Measurements from ENCODE around the gene KCNT2. TPM values are rescaled to one million over a fixed set of nuclear protein-coding genes. Genes with fewer than 3 reads are reported as not detected.
"Not testable (repeated sequence)": the region's sequence is repeated elsewhere in the genome, so short reads cannot be mapped to it uniquely, and the experiment has no call there.

KCNT2 gene
- polyA plus RNA-seq (2014; cell fraction: cytosol; rRNA removed), result 7.4 and 9.0 TPM in 2 replicates
- polyA plus RNA-seq (2014; cell fraction: nucleus; rRNA removed), result 27.3 and 28.7 TPM in 2 replicates

DNA sequence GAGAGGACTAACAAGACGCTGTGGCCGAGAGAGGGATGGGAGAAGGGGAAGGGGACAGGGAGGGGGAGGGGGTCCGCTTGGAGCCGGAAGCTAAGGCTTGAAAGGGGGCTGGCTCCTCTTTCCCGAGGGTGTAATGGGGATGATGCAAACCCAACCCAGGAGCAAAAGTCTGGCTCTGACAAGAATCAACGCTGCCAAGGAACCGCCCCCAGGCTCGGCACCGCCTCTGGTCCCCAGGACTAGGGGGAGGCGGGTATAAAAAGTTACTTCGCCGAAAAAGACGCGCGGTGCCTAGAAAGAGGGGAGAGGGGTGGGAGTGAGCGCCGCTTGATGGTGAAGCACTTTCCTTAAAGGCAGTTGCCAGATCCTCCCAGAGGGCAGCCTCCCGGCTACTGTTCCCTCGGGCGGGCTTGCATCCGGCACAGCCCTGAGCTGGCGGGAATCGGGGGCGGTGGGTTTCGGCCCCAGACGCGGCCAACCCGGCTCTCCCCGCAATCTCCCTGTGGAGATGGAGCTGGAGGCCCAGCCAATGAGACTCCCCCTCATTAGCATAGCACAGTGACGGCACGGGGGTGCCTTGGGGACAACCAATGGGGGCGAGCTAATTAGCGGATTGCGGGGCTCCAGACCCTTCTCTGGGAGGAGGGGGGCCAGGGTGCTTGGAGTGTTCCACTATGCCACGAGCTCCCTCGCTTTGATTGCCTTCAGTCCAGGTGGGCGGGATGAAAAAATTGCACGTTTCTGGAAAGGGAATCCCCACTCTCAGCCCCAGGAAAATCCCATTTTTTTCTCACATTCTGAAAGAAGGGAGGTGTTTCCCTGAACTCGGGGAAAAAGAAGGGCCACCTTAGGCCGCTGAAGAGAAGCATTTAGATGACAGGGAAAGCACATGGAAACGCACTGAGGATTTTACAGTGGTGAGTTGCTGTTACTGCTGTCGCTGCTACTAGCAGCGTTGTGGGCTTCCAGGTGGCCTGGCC lies at the start of gene KCNT2:
Gene KCNT2, minus strand, starts transcription at position 51 of the 980 bp plus-strand sequence. CDS start 131 bp downstream, outside the sequence.
- DNase-seq (ENCODE audit: low spot score), result peak; percentile 98

DNA sequence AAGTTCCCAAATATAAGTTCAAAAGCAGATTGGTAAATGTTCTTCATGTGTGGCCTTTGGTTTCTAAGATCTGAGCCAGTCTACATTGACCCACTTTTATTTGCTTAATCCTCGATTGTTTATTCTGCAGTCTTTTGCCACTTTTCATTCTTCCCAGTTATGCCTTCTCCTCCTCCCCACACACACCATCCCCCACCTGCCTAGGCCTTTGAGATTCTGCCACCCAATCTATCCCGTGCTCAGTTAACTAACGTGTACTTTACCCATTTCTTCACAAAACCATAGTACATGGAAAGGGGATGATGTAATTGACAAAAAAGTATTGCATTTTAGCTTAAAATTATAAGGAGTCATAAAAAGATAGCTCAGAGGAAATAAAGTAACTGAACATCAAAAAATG lies 47.3 kb upstream of the KCNT2 start:
- DNase-seq (ENCODE audit: low spot score), result no peak

DNA sequence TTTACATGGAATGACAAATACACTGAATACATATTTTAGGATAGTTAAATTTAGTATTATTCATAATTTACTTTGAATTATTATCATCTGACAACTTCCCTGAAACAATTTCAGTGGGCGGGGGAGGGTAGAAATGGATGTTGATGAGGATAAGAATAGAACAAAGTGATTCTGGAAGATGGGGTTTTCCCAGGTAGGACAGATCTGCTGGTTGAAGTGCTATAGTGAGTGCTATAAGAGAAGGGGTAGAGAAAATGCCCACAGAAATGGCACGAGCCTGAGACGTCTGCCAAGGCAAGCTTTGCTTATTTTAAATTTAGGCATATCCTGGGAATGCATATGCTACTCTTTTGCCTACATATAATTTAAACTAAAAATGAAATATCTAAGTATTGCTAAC lies 46.8 kb upstream of the KCNT2 start:
- no peak for DNase-seq (ENCODE audit: low spot score)

DNA sequence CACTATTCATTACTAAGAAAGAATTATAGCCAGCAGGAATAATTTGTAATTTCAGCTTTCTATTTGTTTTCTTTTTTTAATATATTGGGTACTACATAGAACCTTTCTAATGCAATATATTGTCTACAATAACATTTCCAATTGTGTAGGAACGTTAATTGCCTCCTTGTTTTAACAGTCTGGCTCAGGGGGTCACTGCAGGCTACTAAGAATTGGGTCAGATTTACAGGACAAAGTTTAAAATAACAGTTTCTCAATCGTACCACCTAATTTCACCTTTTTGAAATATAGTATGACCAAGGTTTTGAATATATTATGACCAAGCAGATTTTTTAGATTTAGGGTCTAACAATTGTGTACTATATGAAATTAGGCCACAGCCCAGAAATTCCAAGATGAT lies 46.0 kb upstream of the KCNT2 start:
- DNase-seq (ENCODE audit: low spot score), result no peak

DNA sequence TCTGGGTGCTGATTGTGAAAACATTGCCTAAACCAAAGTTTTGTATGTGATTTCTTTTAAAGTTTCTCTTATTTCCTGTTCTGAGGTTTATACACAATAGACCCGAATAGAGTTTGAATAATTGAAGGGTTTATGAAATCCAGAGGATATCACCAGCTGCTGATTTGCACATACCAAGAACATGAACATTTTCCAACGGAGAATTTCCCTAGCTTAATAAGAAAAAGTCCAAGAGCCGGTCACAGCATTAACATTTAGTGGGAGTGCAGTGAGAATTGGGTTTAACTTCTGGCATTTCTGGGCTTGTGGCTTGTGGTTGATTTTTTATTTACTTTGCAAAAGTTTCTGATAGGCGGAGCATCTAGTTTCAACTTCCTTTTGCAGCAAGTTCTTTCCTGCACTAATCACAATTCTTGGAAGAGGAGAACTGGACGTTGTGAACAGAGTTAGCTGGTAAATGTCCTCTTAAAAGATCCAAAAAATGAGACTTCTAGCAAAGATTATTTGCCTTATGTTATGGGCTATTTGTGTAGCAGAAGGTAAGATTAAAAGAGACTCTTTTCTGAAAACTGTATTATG lies 43.5 kb upstream of the KCNT2 start, which contains the start of gene CFH:
Gene CFH, plus strand, starts transcription at position 407 of the 579 bp plus-strand sequence. Its CDS starts 75 bp downstream, at position 482.
- DNase-seq (ENCODE audit: low spot score), result no peak

DNA sequence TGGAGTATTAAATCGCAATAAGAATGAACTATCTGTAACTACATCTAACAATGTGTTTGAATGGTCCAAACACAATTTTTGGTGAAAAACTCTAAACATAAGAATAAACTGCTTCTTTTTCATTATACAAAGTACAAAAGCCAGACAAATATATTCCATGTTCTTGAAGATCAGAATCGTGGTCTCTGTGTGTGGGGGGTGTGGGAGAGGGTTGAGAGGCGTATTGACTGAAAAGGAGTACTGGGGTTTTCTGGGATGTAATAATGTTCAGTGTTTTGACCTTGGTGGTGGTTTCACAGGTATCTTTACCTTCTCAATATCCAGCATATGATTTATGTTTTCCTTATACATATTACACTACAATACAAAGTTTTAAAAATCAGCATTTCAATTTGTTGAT lies 42.8 kb upstream of the KCNT2 start:
- DNase-seq (ENCODE audit: low spot score), result no peak

DNA sequence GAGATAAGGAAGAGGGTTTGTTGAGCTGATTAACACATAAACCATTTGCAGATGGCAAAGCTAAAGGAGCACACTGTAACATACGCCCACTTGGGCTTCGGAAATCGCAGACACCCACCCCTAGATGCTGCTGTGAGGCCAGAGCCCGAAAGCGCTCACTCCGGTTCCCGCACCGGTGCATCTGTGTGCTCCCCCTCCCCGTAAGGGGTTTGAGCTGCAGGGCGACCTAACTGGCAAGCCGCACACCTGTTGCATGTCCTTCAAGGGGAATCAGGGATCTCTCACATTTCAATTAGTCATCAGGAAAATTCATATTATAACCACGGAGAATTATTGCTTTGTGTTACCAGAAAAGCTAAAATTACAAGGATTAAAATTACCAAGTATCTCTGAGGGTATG lies 42.2 kb upstream of the KCNT2 start:
- no peak for DNase-seq (ENCODE audit: low spot score)

DNA sequence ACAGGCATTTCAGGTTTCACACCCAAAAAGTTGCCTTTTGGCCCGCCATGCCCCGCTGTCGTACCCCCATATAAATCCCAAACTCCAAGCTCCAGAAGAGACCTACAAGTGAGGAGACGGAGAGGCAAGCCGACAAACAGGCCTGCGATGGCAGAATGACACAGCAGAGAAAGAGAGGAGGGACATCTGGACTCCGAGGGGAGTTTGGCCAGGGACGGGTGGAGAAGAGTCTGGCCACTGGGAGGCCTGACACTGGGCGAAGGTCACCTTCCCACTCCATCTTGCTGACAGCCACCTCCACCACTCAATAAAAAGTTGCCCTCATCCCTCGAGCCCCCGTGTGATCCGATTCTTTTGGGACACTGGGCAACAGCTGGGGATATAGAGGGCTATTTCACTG lies 41.8 kb upstream of the KCNT2 start:
- no peak for DNase-seq (ENCODE audit: low spot score)

DNA sequence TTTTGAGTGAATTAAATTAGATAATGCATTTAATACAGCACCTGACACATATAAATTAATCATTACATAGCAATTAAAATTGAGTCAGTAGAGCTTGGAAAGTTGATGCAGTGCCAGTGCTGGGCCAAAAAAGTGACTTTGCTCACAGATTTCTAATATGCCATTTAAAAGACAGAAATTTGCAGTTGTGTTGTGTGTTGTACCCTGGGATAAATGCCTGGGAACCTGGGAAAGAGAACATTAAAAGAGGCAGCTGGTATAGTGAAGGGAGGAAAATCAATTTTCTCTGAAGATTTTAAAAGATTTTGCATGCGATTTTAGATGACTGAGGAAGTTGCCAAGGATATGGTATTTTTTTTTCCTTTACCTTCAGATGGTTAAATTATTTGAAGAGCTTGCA lies 32.7 kb upstream of the KCNT2 start:
- no peak for DNase-seq (ENCODE audit: low spot score)

DNA sequence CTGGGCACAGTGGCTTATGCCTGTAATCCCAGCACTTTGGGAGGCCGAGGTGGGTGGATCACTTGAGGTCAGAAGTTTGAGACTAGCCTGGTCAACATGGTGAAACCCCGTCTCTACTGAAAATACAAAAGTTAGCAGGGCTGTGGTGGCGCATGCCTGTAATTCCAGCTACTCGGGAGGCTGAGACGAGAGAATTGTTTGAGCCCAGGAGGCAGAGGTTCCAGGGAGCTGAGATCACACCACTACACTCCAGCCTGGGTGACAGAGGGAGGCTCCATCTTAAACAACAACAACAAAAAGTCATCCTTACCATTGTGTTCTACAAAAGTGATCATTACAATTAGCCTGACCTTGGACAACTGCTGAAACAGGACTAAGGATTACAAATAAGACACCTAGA lies 31.1 kb upstream of the KCNT2 start:
- not testable (repeated sequence) for DNase-seq (ENCODE audit: low spot score)

DNA sequence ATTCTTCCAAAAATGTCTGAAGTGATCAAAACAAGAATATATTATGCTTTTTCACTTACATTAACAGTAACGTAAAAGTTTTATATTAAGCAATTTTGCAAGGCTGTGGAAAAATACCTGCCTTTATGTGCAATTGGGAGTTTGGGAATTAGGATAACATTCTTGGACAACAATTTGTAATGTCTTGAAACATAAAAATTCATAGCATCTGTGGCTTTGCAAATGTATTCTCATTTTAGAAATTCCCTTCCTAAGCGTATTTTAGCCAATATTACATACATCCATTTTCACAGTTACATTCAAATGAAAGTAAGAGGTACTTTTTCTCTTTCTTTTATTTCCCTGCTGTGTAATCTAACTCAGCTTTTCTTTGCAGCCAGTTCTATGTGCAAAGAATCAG lies 30.2 kb upstream of the KCNT2 start:
- DNase-seq (ENCODE audit: low spot score), result no peak

DNA sequence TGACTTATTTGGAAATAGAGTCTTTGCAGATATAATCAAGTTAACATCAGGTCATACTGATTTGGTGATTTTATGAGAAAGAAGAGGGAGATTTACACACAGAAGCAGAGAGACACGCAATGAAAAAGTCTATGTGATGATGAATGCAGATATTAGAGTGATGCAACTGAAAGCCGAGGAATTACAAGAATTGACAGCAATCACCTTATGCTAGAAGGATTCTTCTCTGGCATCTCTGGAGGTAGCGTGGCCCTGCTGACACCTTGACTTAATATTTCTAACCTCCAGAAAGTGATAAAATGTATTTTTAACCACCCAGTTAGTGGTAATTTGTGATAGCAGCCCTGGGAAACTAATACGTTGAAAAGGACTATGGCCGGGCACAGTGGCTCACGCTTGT lies 29.4 kb upstream of the KCNT2 start:
- no peak for DNase-seq (ENCODE audit: low spot score)

DNA sequence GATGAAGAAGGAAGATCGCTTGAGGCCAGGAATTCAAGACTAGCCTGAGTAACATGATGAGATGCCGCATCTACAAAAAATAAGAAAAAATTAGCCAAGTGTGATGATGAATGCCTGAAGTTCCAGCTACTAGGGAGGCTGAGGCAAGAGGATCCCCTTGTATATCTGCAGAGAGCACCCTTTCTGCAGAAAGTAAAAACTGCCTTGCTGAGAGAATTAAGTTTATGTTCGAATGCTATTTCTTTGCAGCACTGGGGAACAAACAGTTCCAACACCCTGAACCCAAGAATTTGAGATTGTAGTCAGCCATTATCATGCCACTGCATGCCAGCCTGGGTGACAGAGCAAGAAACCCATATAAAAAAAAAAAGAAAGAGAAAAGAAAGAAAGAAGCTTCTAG lies 20.6 kb upstream of the KCNT2 start:
- no peak for DNase-seq (ENCODE audit: low spot score)

DNA sequence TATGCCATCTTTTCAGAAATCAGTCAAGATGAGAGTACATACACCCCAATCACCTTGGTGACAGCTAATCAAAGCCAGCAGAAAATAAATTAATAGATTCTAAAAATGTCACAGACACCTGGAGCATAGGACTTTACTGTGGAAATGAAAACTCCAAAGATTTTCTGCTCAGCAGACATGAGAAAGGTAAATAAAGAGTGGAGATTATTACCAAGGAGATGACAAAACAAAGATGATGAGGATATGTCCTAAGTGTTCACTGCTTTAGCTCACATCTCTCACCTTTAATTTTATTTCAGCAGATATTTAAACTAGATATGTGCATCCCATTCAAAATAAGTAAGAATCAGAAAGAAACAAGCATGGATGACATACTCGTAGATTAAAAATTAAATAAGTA lies 14.8 kb upstream of the KCNT2 start:
- DNase-seq (ENCODE audit: low spot score), result no peak

DNA sequence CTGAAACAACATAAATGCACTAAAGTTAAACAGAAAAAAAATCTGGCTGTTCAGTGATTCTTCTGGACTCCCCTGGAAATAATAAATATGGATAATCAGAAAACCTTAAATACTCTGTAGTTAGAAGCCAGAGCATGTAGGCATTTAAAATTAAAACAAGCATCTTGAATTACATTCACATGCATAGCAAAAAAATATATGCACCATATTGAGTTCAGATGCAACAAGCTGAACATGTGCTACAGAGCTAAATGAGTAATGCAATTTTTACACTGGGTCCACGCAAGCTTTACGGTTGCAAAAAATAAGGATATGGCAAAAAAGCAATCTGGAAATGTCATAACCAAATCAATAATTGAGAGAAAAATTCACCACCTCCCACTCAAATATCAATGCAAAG lies 11.5 kb upstream of the KCNT2 start:
- no peak for DNase-seq (ENCODE audit: low spot score)

DNA sequence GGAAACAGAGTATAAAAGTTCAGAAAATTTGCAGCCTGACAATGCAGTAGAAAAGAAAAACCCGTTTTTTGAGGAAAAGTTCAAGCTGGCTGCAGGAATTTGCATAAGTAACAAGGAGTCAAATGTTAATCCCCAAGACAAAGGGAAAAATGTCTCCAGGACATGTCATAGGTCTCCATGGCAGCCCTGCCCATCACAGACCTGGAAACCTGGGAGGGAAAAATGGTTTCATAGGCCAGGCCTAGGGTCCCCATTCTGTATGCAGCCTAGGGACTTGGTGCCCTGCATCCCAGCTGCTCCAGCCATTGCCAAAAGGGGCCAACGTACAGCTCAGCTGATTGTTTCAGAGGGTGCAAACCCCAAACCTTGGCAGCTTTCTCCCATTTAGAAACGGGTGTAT lies 3.6 kb upstream of the KCNT2 start:
- no peak for DNase-seq (ENCODE audit: low spot score)

DNA sequence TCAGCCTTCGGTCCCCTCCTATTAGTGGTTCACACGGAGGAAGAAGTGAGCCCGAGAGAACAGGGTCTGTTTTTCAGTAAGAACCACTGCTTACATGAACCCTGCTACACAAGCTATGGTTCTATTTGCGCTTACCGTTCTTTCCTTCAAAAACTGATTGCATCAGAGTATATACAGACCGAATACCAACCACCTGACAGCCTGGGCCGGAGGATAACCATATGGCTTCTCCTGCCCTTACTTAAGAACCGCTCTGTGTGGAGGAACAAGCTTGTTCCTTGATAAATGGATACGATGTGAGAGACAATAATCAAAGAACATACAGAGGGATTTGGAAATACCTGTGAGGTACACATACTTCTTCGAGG lies 1.1 kb upstream of the KCNT2 start:
- DNase-seq (ENCODE audit: low spot score), result no peak

DNA sequence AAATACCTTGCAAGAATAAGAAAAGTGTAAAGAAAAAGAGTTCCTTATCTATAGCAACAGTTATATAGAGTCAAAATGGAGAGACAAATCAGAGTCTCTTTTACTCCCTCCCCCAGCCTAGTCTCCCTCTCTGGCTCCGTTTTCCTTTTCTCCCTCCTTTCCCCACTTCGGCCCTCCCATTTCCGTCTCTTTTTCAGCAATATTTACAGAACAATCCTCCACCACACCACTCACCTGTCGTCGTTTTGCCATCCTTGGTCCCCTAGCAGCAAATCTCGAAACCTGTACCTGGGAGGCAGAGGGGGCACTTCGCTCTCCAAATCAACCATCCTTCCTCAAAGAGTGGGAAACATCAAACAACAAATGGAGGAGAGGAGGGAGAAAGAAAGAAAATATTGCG lies 259 bp downstream of the KCNT2 start:
- DNase-seq (ENCODE audit: low spot score), result no peak

DNA sequence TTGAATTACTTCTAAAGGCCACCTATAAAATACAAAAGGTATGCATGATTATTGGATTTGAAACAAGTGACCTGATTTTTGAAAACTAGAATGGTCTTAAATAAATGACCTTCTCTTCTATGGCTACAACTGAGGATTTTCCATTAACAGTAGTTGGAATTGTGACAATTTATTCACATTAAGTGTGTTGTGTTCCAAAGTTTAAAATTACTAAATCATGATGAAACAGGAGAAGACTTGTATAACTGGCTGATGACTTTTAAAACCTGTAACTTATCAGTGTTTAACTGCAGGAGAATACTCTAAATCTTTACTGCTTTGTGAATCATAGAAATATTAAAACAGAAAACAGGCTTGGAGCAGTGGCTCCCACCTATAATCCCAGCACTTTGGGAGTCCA lies 4.6 kb downstream of the KCNT2 start:
- DNase-seq (ENCODE audit: low spot score), result no peak

DNA sequence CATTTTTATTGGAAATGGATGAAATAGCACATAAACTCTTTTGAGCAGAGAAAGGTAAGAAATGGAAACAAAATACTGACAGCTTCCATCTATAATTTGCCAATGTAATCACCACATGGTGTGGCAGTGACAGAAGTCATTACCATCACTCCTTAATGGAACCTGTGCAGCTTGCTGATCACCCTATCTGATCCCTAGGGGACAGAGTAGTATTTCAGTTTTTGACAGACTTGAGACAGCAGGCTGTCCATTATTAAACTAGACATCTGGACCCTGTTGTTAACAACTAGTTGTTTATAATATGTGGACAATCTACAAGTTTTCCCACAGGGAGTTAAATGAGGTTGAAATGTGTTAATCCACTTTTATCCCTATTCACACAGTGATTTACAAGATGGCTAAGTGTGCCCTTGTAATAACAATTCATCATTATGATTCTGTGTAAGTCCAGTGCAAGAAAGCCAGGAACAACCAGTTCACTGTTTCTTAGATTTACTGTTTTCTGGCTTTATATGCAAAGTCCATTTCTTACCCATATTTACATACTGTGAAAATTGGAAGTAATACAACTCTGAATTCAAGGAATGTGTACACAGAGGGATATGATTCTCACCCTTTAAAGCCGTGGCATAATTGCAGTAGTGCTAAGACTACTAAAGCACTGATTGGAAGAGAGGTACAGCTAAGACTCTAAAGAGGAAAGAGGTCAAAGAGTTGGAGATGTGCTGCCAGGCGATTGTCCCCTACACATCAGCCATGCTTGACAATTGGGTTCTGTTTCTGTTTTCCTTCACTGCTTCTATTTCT lies 9.1 kb downstream of the KCNT2 start:
- DNase-seq (ENCODE audit: low spot score), result peak; percentile 24

DNA sequence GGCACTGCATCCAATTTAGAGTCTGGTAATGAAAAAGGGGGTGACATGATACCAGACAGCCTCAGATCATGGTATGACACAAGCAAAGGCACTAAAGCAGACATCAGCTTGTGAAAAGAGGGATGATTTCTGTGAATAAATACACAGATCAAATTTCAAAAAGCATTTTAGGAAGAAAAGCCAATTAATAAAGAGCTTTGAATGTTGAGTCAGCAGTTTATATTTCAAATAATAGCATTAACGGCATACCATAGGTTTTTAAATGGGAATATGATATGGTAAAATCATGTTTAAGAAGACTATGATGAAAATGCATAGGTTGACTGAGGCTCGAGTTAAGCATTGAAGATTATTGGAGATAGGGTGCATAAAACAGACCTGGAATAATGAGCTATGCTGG lies 13.5 kb downstream of the KCNT2 start:
- no peak for DNase-seq (ENCODE audit: low spot score)

DNA sequence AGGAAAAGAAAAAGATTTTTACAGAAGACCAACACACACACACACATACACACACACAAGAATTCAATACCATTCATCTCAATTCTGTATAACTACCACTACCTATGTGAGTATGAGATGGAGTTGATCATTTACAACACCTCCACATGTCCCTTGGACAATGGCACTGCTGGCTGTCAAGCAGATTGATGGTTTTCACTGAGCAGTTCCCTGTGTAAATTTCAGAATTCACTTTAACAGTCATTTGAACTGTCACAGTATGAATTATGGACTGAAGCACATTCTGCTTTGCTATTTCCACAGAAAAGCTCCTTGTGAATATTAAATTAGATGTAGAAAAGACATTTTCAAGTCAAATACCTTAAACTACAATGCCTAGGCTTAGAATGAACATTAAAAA lies 14.3 kb downstream of the KCNT2 start:
- no peak for DNase-seq (ENCODE audit: low spot score)
